NT2/D1 (cell line): ENCODE results near the gene DLG2.

Source experiments
- SUZ12 ChIP-seq: IDR thresholded peaks from 2 replicates; pipeline ENCODE4 v1.6.1; 2011; ENCODE audit not compliant: insufficient read length, insufficient read depth; ENCODE audit errors: extremely low read depth
- YY1 ChIP-seq: IDR thresholded peaks from 2 replicates; pipeline ENCODE4 v1.6.1; 2011; ENCODE audit not compliant: insufficient read length, insufficient read depth
- ZNF274 ChIP-seq: IDR thresholded peaks from 2 replicates; pipeline ENCODE4 v1.6.1; 2011; ENCODE audit warnings: mild to moderate bottlenecking, low read depth, low read length

DNA sequence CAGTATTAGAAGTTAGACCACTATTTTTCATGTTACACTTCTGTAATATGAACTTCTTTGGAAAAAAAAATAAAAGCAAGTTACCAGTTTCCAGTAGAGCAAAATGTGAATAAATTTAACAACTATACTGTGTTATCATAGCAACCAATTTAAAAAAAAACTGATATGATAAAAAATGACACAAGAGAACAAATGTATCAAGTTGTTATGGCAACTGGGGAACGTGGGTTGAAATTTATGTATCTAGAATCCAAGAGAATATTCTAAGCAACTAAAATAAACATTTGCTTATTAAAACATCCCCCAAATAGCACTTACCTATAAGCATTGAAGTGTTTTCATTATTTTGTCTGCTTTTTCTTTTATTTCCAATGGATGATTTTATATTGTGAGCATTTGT lies 442.4 kb downstream of the DLG2 start:
- TF ChIP-seq SUZ12 (no peak), YY1 (no peak), ZNF274 (no peak)
